ENCODE measurements around the gene NOL6. TPM values are rescaled to one million over a fixed set of nuclear protein-coding genes. Genes with fewer than 3 reads are reported as not detected.
A peak's percentile ranks its signal among the peaks of the same experiment; 100 is the strongest.

The NOL6 gene
- total and polyA plus RNA-seq, 2 of the 13 experiments (the other 11 are each of a cell fraction or from before 2014, with no cell fraction given): 17.0 to 30.2 TPM

GRCh38 chr9:33443047-33443446 lies 30.7 kb downstream of the NOL6 start (continued):
- TF ChIP-seq, protein P1, sequence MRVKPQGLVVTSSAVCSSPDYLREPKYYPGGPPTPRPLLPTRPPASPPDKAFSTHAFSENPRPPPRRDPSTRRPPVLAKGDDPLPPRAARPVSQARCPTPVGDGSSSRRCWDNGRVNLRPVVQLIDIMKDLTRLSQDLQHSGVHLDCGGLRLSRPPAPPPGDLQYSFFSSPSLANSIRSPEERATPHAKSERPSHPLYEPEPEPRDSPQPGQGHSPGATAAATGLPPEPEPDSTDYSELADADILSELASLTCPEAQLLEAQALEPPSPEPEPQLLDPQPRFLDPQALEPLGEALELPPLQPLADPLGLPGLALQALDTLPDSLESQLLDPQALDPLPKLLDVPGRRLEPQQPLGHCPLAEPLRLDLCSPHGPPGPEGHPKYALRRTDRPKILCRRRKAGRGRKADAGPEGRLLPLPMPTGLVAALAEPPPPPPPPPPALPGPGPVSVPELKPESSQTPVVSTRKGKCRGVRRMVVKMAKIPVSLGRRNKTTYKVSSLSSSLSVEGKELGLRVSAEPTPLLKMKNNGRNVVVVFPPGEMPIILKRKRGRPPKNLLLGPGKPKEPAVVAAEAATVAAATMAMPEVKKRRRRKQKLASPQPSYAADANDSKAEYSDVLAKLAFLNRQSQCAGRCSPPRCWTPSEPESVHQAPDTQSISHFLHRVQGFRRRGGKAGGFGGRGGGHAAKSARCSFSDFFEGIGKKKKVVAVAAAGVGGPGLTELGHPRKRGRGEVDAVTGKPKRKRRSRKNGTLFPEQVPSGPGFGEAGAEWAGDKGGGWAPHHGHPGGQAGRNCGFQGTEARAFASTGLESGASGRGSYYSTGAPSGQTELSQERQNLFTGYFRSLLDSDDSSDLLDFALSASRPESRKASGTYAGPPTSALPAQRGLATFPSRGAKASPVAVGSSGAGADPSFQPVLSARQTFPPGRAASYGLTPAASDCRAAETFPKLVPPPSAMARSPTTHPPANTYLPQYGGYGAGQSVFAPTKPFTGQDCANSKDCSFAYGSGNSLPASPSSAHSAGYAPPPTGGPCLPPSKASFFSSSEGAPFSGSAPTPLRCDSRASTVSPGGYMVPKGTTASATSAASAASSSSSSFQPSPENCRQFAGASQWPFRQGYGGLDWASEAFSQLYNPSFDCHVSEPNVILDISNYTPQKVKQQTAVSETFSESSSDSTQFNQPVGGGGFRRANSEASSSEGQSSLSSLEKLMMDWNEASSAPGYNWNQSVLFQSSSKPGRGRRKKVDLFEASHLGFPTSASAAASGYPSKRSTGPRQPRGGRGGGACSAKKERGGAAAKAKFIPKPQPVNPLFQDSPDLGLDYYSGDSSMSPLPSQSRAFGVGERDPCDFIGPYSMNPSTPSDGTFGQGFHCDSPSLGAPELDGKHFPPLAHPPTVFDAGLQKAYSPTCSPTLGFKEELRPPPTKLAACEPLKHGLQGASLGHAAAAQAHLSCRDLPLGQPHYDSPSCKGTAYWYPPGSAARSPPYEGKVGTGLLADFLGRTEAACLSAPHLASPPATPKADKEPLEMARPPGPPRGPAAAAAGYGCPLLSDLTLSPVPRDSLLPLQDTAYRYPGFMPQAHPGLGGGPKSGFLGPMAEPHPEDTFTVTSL (CRISPR knock-in tag; IDR thresholded peaks at IDR 0.05; ENCODE audit: borderline replicate concordance): peak; percentile 29; the same call in 1 of the 2 replicates
- TF ChIP-seq MED1 (CRISPR knock-in tag; IDR thresholded peaks at IDR 0.05): peak; percentile 57
- TF ChIP-seq, protein P2, sequence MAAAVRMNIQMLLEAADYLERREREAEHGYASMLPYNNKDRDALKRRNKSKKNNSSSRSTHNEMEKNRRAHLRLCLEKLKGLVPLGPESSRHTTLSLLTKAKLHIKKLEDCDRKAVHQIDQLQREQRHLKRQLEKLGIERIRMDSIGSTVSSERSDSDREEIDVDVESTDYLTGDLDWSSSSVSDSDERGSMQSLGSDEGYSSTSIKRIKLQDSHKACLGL (CRISPR knock-in tag; IDR thresholded peaks at IDR 0.05): no peak
- peak; percentile 30; the same call in 1 of the 2 replicates for TF ChIP-seq ZNF788 (CRISPR knock-in tag; IDR thresholded peaks at IDR 0.05; ENCODE audit: borderline replicate concordance)
- 0 out of 2 replicates have a peak, but pooled peaks have one; percentile 39 for TF ChIP-seq ZNF614 (CRISPR knock-in tag; IDR thresholded peaks at IDR 0.05; ENCODE audit: borderline replicate concordance)
- no peak for TF ChIP-seq THRA (CRISPR knock-in tag; IDR thresholded peaks at IDR 0.05; ENCODE audit: borderline replicate concordance)
- no peak for TF ChIP-seq SOX6 (IDR thresholded peaks at IDR 0.05)
- TF ChIP-seq SOX6 (CRISPR knock-in tag; IDR thresholded peaks at IDR 0.05): peak; percentile 57
- TF ChIP-seq SAP130 (CRISPR knock-in tag; IDR thresholded peaks at IDR 0.05; ENCODE audit: low read depth): peak; percentile 56
- peak; percentile 51; the same call in 1 of the 2 replicates for TF ChIP-seq ZGPAT (CRISPR knock-in tag; IDR thresholded peaks at IDR 0.05)
- no peak for TF ChIP-seq ONECUT2 (CRISPR knock-in tag; IDR thresholded peaks at IDR 0.05)
- peak; percentile 26; the same call in 1 of the 2 replicates for TF ChIP-seq CREB1 (IDR thresholded peaks at IDR 0.05)
- TF ChIP-seq CREB1 (CRISPR knock-in tag; IDR thresholded peaks at IDR 0.05): no peak
- TF ChIP-seq RFX3 (CRISPR knock-in tag; IDR thresholded peaks at IDR 0.05): no peak
- TF ChIP-seq FOXO1 (CRISPR knock-in tag; IDR thresholded peaks at IDR 0.05): peak; percentile 83; the same call in 1 of the 2 replicates
- TF ChIP-seq, protein P3, sequence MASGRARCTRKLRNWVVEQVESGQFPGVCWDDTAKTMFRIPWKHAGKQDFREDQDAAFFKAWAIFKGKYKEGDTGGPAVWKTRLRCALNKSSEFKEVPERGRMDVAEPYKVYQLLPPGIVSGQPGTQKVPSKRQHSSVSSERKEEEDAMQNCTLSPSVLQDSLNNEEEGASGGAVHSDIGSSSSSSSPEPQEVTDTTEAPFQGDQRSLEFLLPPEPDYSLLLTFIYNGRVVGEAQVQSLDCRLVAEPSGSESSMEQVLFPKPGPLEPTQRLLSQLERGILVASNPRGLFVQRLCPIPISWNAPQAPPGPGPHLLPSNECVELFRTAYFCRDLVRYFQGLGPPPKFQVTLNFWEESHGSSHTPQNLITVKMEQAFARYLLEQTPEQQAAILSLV (CRISPR knock-in tag; IDR thresholded peaks at IDR 0.05; ENCODE audit: borderline replicate concordance): no peak
- TF ChIP-seq TCF7 (IDR thresholded peaks at IDR 0.05; ENCODE audit: low read depth): peak; percentile 18; the same call in 1 of the 2 replicates
- TF ChIP-seq IKZF5 (CRISPR knock-in tag; IDR thresholded peaks at IDR 0.05): 0 out of 2 replicates have a peak, but pooled peaks have one; percentile 39
- TF ChIP-seq ZNF776 (CRISPR knock-in tag; IDR thresholded peaks at IDR 0.05): no peak
- TF ChIP-seq ASH2L (IDR thresholded peaks at IDR 0.05; ENCODE audit: insufficient read length, low read depth, low read length): peak; percentile 43

All from HepG2 (cell line).